Gastroesophageal sphincter (tissue), 4 donors: Measurements from ENCODE around the gene LRRC46. TPM values are rescaled to one million over a fixed set of nuclear protein-coding genes. Genes with fewer than 3 reads are reported as not detected.

ENCODE experiments used
- ATAC-seq: fragments of 150-250 bp; one replicate; pipeline ENCODE4 v1.9.1; 2016; ENCODE audit warnings: mild to moderate bottlenecking, moderate library complexity
- H3K27ac ChIP-seq, 4 donors: fragments of 200-600 bp; sonication (generic) in 3 of 4; 1 replicate in 3 of 4; 2 replicates in 1 of 4; pipeline ENCODE4 v1.5.1; 2016 to 2019
- H3K27me3 ChIP-seq: fragments of 200-600 bp; sonication (generic); one replicate; pipeline ENCODE4 v1.5.1; 2019
- H3K36me3 ChIP-seq, 2 donors: fragments of 200-600 bp; sonication (generic); one replicate each; pipeline ENCODE4 v1.5.1; 2019; ENCODE audit warnings: control low read depth in 1 of 2
- H3K4me1 ChIP-seq, 3 donors: fragments of 200-600 bp; sonication (generic); 1 replicate in 2 of 3; 2 replicates in 1 of 3; pipeline ENCODE4 v1.5.1; 2016 to 2019; ENCODE audit warnings: control low read depth in 2 of 3
- H3K4me3 ChIP-seq, 2 donors: fragments of 200-600 bp; sonication (generic); one replicate each; pipeline ENCODE4 v1.5.1; 2019; ENCODE audit warnings: mild to moderate bottlenecking in 1 of 2, moderate library complexity in 1 of 2
- H3K9me3 ChIP-seq, 3 donors: fragments of 200-600 bp; sonication (generic); one replicate each; pipeline ENCODE4 v1.5.1; 2017 to 2019; ENCODE audit warnings: control low read depth in 2 of 3
- EP300 ChIP-seq: sonication (generic); formaldehyde crosslinking; IDR thresholded peaks from one replicate; pipeline ENCODE4 v1.6.1; 2017; ENCODE audit warnings: antibody characterized with exemption, mild to moderate bottlenecking
- POLR2A ChIP-seq, 2 donors: fragments of 450-650 bp; IDR thresholded peaks; one replicate each; pipeline ENCODE4 v1.6.1; 2017; ENCODE audit warnings: antibody characterized with exemption in 2 of 2, mild to moderate bottlenecking in 2 of 2, moderate library complexity in 1 of 2
- POLR2AphosphoS5 ChIP-seq: sonication (generic); formaldehyde crosslinking; IDR thresholded peaks from one replicate; pipeline ENCODE4 v1.6.1; 2017; ENCODE audit warnings: antibody characterized with exemption
- WGBS, 2 donors: methylation state at CpG; one replicate each; pipeline ENCODE4 v1.1.5; 2018; ENCODE audit warnings: low coverage in 1 of 2; 5-methylcytosine and 5-hydroxymethylcytosine counted together
- total RNA-seq, 4 donors: library from RNA; depleted of rRNA; stranded (reverse); fragments of >200 nt; gene quantifications; one replicate each; pipeline ENCODE4 v1.1.0, GENCODE V29; 2016
- TF ChIP-seq, protein P1 (sequence below), 4 experiments: fragments of 200-600 bp in 2 of 4; fragments of 450-650 bp in 2 of 4; sonication (generic) in 1 of 4; IDR thresholded peaks; one replicate each; pipeline ENCODE4 v1.5.1; 2017 to 2019; ENCODE audit warnings: antibody characterized with exemption in 4 of 4, mild to moderate bottlenecking in 2 of 4, moderate library complexity in 2 of 4

LRRC46 gene
- total RNA-seq, 4 donors from 2014 or later, result 0.46 to 1.3 TPM; not detected in 2

DNA sequence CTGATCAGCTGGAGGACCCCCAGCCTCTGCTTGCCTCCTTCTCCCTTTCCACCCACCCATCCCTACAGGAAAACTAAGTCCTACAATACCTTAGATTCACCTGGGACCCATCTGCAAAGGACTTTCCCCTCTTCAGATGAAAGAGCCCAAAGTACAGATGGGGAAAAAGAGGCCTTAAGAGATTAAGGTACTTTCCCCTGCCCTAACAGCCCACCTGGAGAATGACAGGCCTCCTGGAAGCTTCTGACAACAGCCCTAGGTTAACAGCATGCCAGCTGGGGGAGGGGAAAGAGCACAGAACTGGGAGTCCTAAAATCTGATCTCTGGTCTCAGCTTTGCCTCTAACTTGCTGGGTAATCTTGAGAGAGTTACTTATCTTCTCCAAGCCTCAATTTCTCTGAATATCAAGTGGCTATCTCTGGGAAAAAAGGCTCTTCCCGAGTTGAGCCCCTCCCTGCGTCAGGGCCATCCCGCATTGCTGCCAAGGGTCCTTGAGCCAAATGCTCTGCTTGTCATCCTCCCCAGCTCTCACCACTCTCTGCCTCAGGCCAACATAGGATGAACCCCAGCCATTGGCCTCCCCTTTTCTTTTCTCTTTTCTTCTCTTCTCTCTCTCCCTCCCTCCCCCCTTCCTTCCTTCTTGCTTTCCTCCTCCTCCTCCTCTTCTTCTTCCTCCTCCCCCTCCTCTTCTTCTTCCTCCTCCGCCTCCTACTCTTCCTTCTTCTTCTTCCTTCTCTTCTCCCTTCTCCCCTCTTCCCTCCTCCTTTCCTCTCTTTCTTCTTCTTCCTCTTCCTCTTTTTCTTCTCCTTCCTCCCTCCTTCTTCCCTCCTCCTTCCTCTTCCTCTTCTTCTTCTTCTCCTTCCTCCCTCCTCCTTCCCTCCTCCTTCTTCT lies 42.0 kb downstream of the LRRC46 start:
- no peak for TF ChIP-seq POLR2A (IDR thresholded peaks at IDR 0.05)
- no peak for TF ChIP-seq EP300
- TF ChIP-seq POLR2AphosphoS5, result no peak
- TF ChIP-seq, protein P1, sequence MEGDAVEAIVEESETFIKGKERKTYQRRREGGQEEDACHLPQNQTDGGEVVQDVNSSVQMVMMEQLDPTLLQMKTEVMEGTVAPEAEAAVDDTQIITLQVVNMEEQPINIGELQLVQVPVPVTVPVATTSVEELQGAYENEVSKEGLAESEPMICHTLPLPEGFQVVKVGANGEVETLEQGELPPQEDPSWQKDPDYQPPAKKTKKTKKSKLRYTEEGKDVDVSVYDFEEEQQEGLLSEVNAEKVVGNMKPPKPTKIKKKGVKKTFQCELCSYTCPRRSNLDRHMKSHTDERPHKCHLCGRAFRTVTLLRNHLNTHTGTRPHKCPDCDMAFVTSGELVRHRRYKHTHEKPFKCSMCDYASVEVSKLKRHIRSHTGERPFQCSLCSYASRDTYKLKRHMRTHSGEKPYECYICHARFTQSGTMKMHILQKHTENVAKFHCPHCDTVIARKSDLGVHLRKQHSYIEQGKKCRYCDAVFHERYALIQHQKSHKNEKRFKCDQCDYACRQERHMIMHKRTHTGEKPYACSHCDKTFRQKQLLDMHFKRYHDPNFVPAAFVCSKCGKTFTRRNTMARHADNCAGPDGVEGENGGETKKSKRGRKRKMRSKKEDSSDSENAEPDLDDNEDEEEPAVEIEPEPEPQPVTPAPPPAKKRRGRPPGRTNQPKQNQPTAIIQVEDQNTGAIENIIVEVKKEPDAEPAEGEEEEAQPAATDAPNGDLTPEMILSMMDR (IDR thresholded peaks at IDR 0.05), result no peak
- Histone ChIP-seq H3K27me3 (peaks cover 98% of the 10 kb centered on the region), H3K36me3 (no peaks in the 10 kb centered on the region), H3K4me3 (no peak overlapping the region), H3K9me3 (no peaks in the 10 kb centered on the region), H3K27ac (no peak overlapping the region), H3K4me1 (peaks cover 0 to 7% (median 0%) of the 10 kb centered on the region in 3 donors)
- WGBS, 2 donors, result 0 to 63% methylated on average over 2 to 4 of the region's 4 CpGs
- ATAC-seq, result no peak

DNA sequence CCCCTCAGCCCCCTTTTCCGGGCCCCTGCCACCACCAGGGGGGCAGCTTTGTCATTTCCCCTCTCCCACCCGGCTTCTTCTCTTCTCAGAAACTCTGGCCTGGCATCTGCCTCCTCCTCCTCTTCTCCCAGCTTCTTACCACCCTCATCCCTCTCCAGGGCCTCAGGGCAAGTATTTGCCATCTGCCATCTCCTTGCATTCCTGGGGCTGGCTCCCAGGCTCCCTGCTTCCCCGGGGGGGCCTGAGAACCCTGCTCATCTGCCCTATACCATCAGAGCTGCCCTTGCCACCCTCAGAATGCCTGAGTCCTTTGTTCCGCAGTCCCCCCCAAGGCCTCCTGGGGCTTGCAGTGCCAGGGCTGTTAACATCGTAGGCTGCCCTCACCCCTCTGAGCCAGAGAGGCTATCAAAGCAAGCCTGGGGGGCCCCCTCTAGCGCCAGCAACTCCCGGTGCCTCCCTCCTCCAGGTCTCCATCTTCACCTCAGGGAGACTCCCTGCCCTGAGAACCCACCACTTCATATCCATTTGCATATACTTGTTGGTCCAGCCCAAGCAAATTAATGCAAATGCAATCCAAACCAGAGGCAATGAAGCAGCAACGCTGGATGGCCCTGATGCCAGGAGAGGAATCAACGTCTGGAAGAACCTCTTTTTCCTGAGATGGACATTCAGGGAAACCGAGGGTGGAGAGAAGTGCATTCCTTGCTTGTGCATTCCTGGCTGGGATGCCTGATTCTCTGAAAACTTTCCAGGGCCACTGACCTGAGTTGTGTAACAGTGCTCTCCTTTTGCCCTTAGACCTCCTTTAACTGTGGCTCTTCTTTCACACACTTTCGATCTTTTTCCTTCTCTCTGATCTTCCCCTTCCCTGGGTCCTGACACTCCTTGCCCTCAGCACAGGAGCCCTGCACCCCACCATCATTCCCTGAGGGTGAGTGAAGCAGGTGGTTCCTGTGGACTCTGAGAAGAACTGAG lies 43.8 kb downstream of the LRRC46 start:
- Histone ChIP-seq H3K4me3 (no peak overlapping the region), H3K4me1 (peaks cover 0 to 7% (median 0%) of the 10 kb centered on the region in 3 donors), H3K9me3 (no peaks in the 10 kb centered on the region), H3K27ac (no peak overlapping the region), H3K27me3 (peaks cover 97% of the 10 kb centered on the region), H3K36me3 (no peaks in the 10 kb centered on the region)
- TF ChIP-seq EP300, result no peak
- TF ChIP-seq POLR2A (IDR thresholded peaks at IDR 0.05), result no peak
- TF ChIP-seq POLR2AphosphoS5, result no peak
- WGBS, 2 donors, result 46 to 56% methylated on average over 6 to 10 of the region's 11 CpGs
- no peak for ATAC-seq

DNA sequence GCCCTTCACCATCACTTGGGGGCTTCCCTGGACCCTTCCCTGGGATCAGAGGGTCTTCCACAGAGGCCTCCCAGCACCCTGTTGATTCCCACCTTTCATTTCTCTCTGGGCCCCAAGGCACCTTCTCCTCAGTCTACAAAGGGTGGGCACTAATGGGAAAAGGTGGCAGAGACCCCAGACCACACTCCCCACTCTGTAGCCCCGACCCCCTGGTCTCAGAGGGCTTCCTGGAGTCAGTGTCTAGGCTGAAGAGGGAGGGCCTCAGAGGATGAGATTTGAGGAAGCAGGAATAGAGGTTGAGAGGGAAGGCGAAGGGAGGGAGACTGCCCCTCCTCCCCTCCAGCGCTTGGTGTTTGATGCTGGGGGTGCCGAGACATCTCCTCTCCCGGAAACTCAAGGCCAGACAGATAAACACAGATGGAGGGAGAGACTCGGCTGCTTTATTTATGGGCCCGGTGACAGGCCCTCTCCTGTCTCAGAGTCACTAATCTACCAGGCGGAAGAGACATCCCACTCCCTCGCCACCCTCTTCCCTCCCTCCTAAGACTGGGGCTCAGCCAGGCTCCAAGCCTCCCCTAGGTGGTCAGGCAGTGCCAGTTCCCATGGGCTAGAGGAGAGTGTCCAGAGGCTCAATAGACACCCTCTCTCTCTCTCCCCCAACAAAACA lies 46.0 kb downstream of the LRRC46 start:
- H3K27ac ChIP-seq, result no peak overlapping the region
- TF ChIP-seq POLR2AphosphoS5 (no peak), EP300 (no peak), POLR2A (IDR thresholded peaks at IDR 0.05) (no peak)
- TF ChIP-seq, protein P1 (IDR thresholded peaks at IDR 0.05), result no peak
- peaks cover 0 to 3% (median 0%) of the 10 kb centered on the region in 3 donors for H3K4me1 ChIP-seq
- no peak for ATAC-seq
- H3K9me3 ChIP-seq, result no peaks in the 10 kb centered on the region
- WGBS, 2 donors, result 30 to 70% methylated on average over 2 to 8 of the region's 9 CpGs
- H3K4me3 ChIP-seq, result no peak overlapping the region
- H3K36me3 ChIP-seq, result no peaks in the 10 kb centered on the region
- H3K27me3 ChIP-seq, result peaks cover 77% of the 10 kb centered on the region

DNA sequence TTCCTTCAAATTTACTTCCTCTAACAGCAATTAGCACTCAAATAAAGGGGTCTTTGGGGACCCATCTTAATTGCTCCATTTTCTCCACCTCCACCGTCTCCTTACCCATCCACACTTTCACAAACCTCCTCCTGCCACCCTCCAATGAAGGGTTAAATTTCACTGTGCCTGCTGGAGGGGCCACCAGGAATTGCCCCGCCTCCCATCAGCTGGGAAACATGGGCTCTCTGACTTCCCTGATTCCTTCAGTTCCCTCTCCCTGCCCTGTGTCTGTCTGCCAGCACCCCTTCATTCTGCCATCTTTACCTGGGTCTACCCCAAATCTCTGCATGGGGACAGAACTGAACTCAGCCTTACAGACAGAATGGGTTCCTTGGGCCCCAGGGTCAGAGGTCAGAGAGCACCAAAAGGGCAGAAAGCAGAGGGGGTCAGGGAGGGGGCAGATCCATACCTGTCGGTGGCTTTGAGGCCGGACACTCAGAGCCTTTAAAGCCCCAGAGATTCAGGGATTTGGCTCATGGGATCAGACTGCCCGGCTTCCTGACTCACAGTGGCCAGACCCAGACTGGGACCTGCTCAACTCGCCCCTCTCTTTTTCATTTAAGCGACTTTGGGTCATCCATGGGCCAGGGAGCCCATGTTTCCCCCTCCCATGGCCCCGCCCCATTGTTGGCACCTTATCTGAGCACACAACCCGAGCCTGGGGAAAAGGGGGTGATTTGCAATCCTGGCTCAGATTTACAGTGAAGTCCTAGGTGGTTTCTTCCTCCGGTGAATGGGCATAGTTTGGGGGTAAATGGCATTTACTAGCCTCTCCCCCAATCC lies 46.9 kb downstream of the LRRC46 start:
- H3K4me3 ChIP-seq, result no peak overlapping the region
- no peaks in the 10 kb centered on the region for H3K4me1 ChIP-seq
- H3K9me3 ChIP-seq, result no peaks in the 10 kb centered on the region
- peaks cover 68% of the 10 kb centered on the region for H3K27me3 ChIP-seq
- no peak for ATAC-seq
- 36 to 50% methylated on average over 5 to 6 of the region's 10 CpGs for WGBS, 2 donors
- H3K27ac ChIP-seq, result no peak overlapping the region
- no peaks in the 10 kb centered on the region for H3K36me3 ChIP-seq
- TF ChIP-seq POLR2A (IDR thresholded peaks at IDR 0.05), result no peak

DNA sequence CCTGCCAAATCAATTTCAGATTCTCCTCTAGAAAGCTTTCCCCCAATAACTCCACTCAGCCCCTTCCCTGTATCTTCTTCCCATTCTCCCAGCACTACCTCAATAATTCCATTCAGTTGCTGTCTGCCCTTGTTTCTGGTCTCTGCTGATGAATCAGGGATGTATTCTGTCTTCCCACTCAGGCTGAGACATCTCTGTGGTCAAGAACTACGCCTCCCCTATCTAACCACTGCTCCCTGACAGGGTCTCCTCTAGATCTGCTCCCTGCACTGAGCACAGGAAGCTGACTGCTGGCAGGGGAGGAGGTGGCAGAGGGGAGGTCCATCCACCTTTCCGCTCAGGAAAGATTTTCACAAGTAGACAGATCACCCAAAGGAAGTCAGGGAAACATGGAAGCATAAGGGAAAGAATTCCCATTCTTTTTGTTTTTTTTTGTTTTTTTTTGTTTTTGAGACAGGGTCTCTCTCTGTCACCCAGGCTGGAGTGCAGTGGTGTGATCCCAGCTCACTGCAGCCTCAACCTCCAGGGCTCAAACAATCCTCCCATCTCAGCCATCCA lies 47.6 kb downstream of the LRRC46 start:
- H3K36me3 ChIP-seq, result no peaks in the 10 kb centered on the region
- no peak overlapping the region for H3K27ac ChIP-seq

More for the DNA sequence above, 47.6 kb downstream of the LRRC46 start:
- Histone ChIP-seq H3K4me1 (no peaks in the 10 kb centered on the region), H3K4me3 (no peak overlapping the region), H3K27me3 (peaks cover 68% of the 10 kb centered on the region), H3K9me3 (no peaks in the 10 kb centered on the region)
- ATAC-seq, result no peak
- WGBS, 2 donors, result 51% methylated on average over 2 of the region's 2 CpGs; no CpG with 5 or more reads in 1 of the 2 donors
- TF ChIP-seq POLR2AphosphoS5 (no peak), EP300 (no peak), POLR2A (IDR thresholded peaks at IDR 0.05) (no peak)
- TF ChIP-seq, protein P1 (IDR thresholded peaks at IDR 0.05), result no peak
